ENCODE results near the gene BANF2.

DNA sequence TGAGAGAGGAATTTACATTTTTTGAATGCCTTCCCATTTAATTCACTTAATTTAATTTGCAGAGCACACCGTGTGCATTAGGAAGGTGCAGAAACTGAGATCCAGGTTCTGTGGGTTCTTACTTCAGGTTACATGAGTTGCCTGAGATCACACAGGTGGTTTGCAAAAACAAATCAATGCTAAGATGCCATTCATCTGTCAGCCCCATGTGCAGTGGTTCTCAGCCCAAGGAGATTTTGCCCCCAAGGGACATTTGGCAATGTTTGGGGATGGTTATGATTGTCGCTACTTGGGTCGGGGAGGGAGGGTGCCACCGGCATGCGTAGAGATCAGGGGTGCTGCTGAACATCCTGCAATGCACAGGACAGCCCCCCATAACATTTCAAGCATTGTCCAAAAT, 34.6 kb downstream of the BANF2 start:
- TF ChIP-seq POLR2A (IDR thresholded peaks at IDR 0.05) = no peak
- TF ChIP-seq, protein P1, sequence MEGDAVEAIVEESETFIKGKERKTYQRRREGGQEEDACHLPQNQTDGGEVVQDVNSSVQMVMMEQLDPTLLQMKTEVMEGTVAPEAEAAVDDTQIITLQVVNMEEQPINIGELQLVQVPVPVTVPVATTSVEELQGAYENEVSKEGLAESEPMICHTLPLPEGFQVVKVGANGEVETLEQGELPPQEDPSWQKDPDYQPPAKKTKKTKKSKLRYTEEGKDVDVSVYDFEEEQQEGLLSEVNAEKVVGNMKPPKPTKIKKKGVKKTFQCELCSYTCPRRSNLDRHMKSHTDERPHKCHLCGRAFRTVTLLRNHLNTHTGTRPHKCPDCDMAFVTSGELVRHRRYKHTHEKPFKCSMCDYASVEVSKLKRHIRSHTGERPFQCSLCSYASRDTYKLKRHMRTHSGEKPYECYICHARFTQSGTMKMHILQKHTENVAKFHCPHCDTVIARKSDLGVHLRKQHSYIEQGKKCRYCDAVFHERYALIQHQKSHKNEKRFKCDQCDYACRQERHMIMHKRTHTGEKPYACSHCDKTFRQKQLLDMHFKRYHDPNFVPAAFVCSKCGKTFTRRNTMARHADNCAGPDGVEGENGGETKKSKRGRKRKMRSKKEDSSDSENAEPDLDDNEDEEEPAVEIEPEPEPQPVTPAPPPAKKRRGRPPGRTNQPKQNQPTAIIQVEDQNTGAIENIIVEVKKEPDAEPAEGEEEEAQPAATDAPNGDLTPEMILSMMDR (IDR thresholded peaks at IDR 0.05) = no peak
